Stimulated activated CD4-positive, alpha-beta T cell treated with anti-CD3 and anti-CD28 coated beads, Interleukin-12 subunit alpha, Interleukin-12 subunit beta, amount 100 ng/mL, for 24 hours (primary cell): ENCODE results near the gene RNU7-1.

ENCODE experiments used
- DNase-seq, 2 experiments: peaks; one replicate each; pipeline ENCODE4 v3.0.0-alpha.2; 2020; ENCODE audit warnings: low read depth in 2 of 2

The RNU7-1 gene

GRCh38 chr12:6937481-6938352 is 5.9 kb upstream of the RNU7-1 start:
- peak; percentile 86 to 92 for DNase-seq

GRCh38 chr12:6938353-6939190 is 5.0 kb upstream of the RNU7-1 start:
- no peak for DNase-seq

- no peak for DNase-seq
Measured at GRCh38 chr12:6939191-6939540, 4.5 kb upstream of the RNU7-1 start.

- DNase-seq, result no peak
Measured at GRCh38 chr12:6941267-6941666, 2.3 kb upstream of the RNU7-1 start.

GRCh38 chr12:6941782-6942181 is 1.8 kb upstream of the RNU7-1 start:
- no peak for DNase-seq

GRCh38 chr12:6942331-6942665 is 1.3 kb upstream of the RNU7-1 start:
- DNase-seq, result no peak

- no peak for DNase-seq
Measured at GRCh38 chr12:6943389-6943721, 261 bp upstream of the RNU7-1 start.

- DNase-seq, result peak; percentile 78 to 88
Measured at GRCh38 chr12:6944381-6945186, 968 bp downstream of the RNU7-1 start.

- no peak for DNase-seq
Measured at GRCh38 chr12:6945613-6946012, 2.0 kb downstream of the RNU7-1 start.

- peak in 1 of 2 experiments; percentile 75 for DNase-seq
Measured at GRCh38 chr12:6946033-6946919, 2.7 kb downstream of the RNU7-1 start.

GRCh38 chr12:6946920-6947374 is 3.3 kb downstream of the RNU7-1 start:
- no peak for DNase-seq

GRCh38 chr12:6947615-6948014 is 4.0 kb downstream of the RNU7-1 start:
- DNase-seq, result no peak

- DNase-seq, result no peak
Measured at GRCh38 chr12:6948873-6949594, 5.4 kb downstream of the RNU7-1 start.

- no peak for DNase-seq
Measured at GRCh38 chr12:6950401-6950801, 6.8 kb downstream of the RNU7-1 start.

GRCh38 chr12:6950811-6951540 is 7.4 kb downstream of the RNU7-1 start, which contains the start of gene PTPN6:
TSS of gene PTPN6 (plus strand) at chr12:6951356. CDS start at chr12:6951513, 157 bp downstream.
- DNase-seq, result peak in 1 of 2 experiments; percentile 59

GRCh38 chr12:6951551-6952120 is 8.0 kb downstream of the RNU7-1 start:
- no peak for DNase-seq

GRCh38 chr12:6952121-6952862 is 8.7 kb downstream of the RNU7-1 start:
- no peak for DNase-seq

GRCh38 chr12:6952863-6953441 is 9.3 kb downstream of the RNU7-1 start:
- DNase-seq, result no peak
